Measurements from ENCODE around the gene TOP2A. TPM values are rescaled to one million over a fixed set of nuclear protein-coding genes. Genes with fewer than 3 reads are reported as not detected.
A peak's percentile ranks its signal among the peaks of the same experiment; 100 is the strongest.

The TOP2A gene
- total and polyA plus RNA-seq, 9 of the 15 experiments (the other 6 are each of a cell fraction or from before 2014, with no cell fraction given): 133 to 347 (median 259) TPM

- TF ChIP-seq ZBTB49 (CRISPR knock-in tag; IDR thresholded peaks at IDR 0.05; ENCODE audit: borderline replicate concordance): no peak
- TF ChIP-seq ZNF124 (CRISPR knock-in tag; IDR thresholded peaks at IDR 0.05): no peak
- no peak; the same call in 1 of the 2 replicates for TF ChIP-seq VEZF1 (CRISPR knock-in tag; IDR thresholded peaks at IDR 0.05)
- no peak for TF ChIP-seq MGA (IDR thresholded peaks at IDR 0.05)
- TF ChIP-seq DACH1 (IDR thresholded peaks at IDR 0.05; ENCODE audit: partially characterized antibody): peak; percentile 75
- TF ChIP-seq ARID2 (IDR thresholded peaks at IDR 0.05): peak; percentile 95
- no peak for TF ChIP-seq MCM2 (IDR thresholded peaks at IDR 0.05; ENCODE audit: low read depth)
- TF ChIP-seq XRCC5 (IDR thresholded peaks at IDR 0.05; ENCODE audit: low read depth, low read length): peak; percentile 30; the same call in 1 of the 2 replicates
- 0 out of 4 replicates have a peak, but pooled peaks of 1 of the 2 experiments have one; percentile 29 for TF ChIP-seq RCOR1 (IDR thresholded peaks at IDR 0.05; ENCODE audit: borderline replicate concordance in 1 of 2, low read depth in 2 of 2, low read length in 2 of 2)
- TF ChIP-seq EP400 (IDR thresholded peaks at IDR 0.05): no peak
- TF ChIP-seq ADNP (tag; IDR thresholded peaks at IDR 0.05): no peak
- TF ChIP-seq GATAD2B (IDR thresholded peaks at IDR 0.05; ENCODE audit: borderline replicate concordance): no peak
Measured at GRCh38 chr17:40355123-40355803, 62.4 kb downstream of the TOP2A start (continued).
